GM12892 (cell line): ENCODE measurements around the gene SMAD6.

ENCODE experiments used
- POLR2A ChIP-seq: IDR thresholded peaks from 2 replicates; pipeline ENCODE4 v1.6.1; 2011; ENCODE audit warnings: low read depth, low read length, control low read depth
- POLR2AphosphoS5 ChIP-seq: IDR thresholded peaks from 2 replicates; pipeline ENCODE4 v1.6.1; 2011; ENCODE audit warnings: low read depth, low read length, control low read depth
- TAF1 ChIP-seq: IDR thresholded peaks from 2 replicates; pipeline ENCODE4 v1.6.1; 2011; ENCODE audit warnings: low read depth, mild to moderate bottlenecking, control low read depth, low read length, borderline replicate concordance

GRCh38 chr15:66672867-66673266, 29.2 kb upstream of the SMAD6 start:
- TF ChIP-seq POLR2AphosphoS5 (no peak), TAF1 (no peak), POLR2A (no peak)
